IPS-18c (cell line): ENCODE data around the gene MIOS.

Source experiments
- H3K4me3 ChIP-seq: 2 replicates; pipeline ENCODE4 v1.7.0; 2013; ENCODE audit warnings: low read depth, mild to moderate bottlenecking, low read length, moderate library complexity; ENCODE audit not compliant: insufficient read depth
- H3K9me3 ChIP-seq: one replicate; pipeline ENCODE4 v1.6.1; 2013; ENCODE audit warnings: mild to moderate bottlenecking, low read length, moderate library complexity; ENCODE audit not compliant: control insufficient read depth, insufficient read depth

Gene MIOS

DNA sequence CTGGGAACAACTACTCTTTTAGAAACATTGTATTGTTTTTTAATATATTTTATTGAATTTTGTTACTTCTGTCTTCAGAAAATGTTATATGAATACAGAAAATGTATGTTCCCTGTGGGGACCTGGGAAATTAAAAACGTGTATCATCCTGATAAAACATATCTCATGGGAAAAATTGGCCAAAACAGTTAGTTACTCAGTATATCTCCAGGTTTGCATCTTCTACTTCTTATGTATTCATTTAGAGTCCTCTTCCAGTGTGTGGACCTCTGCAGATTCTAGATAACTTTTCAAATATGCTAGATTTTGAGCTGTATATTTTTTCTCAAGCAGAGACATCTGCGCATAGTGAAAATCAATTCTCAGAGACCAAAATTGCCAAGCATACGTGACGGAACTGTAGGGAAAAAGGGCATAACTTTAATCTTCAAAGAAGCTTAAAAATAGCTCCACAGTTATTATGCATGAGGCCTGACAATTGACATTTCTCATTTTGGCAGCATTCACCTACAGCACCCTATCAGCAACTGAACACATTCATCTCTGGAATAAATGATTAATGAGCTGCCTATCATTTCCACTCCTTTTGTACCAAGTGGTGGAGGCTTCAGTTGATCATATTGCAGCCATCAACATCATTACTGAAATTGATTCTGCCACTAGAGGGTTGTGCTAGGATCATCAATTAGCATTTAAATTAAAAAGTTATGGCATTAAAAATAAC, 47.5 kb downstream of the MIOS start:
- no peak overlapping the region for H3K4me3 ChIP-seq
- no peaks in the 10 kb centered on the region for H3K9me3 ChIP-seq

DNA sequence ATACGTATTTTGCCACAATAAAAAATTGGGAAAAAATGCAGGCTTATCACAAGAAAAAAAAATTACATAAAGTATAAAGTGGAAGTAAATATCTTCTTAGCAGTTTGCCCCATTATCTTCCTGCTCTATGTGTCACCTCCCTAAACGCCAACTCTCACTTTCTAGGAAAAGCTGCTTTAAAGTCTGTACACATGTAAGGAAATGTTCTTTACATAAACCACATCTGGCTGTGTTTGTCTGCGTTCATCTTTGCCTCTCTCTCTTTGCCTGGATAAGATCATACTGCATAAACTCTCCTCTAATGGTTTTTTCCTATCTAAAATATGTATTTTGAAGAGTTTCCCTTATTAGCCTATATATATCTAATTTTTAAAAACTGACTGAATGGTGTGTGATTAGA, 50.9 kb downstream of the MIOS start:
- Histone ChIP-seq H3K4me3 (no peak overlapping the region), H3K9me3 (no peaks in the 10 kb centered on the region)

DNA sequence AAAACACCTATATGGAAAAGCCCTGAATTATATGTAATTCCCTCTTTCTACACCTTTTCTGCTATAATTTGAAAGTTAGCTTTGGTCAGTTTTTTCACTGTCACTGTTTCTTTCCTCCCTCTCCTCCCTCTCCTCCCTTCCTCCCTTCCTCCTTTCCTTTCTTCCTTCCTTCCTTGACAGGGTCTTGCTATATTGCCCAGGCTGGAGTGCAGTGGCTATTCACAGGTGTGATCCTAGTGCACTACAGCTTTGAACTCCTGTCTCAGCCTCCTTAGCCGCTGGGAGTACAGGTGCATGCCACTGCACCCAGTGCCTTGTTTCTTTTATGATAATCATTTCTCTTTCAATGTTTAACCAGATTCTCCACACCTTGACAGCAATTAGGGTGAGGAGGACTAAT, 51.7 kb downstream of the MIOS start:
- Histone ChIP-seq H3K9me3 (no peaks in the 10 kb centered on the region), H3K4me3 (no peak overlapping the region)

GRCh38 chr7:7620236-7620635, 53.6 kb downstream of the MIOS start:
- no peak overlapping the region for H3K4me3 ChIP-seq
- no peaks in the 10 kb centered on the region for H3K9me3 ChIP-seq

DNA sequence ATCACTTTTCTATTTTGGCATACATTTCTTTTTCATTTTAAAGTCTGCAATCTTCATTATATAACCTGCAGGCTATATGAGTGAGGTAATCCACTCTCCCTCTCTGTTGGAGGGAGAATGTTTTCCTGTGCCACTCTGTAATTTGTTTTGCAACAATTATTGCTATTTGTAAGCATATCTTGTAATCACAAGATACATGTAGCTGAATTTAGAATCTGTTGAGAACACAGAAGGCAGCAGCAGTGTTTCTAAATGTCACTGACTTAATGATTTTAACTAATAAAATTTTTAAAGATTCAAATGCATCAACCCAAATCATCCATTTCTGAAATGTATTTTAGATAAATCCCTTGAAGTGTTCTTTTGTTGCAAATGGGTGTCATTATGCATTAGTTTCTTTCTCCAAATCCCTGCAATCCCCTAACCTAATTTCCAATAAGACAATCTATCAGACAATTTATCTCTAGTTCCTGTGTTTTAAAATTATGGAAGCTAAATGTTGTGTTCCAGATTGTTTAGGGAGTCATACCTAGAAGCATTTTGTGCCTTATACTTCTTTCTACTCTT, 54.0 kb downstream of the MIOS start:
- no peak overlapping the region for H3K4me3 ChIP-seq
- no peaks in the 10 kb centered on the region for H3K9me3 ChIP-seq

DNA sequence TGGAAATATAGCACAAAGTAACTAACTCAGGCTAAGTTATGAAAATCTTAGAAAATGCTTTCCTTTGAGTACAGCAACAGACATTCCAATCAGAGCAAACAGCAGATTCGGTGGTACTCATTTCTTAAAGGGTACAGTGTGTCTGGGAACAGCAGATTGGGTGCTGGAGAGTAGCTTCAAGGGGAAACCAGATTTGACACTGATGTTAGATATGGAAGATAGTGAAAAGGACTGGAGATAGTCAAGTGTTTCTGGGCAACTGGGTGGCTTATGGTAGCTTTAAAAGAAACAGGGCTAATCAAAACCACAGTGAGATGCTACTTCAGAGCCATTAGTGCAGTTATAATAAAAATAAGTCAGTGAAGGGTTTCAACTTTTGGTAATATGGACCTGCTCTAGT, 61.8 kb downstream of the MIOS start:
- no peaks in the 10 kb centered on the region for H3K9me3 ChIP-seq
- no peak overlapping the region for H3K4me3 ChIP-seq

- no peaks in the 10 kb centered on the region for H3K9me3 ChIP-seq
- no peak overlapping the region for H3K4me3 ChIP-seq
Measured at GRCh38 chr7:7630626-7631329, 64.1 kb downstream of the MIOS start.

GRCh38 chr7:7639421-7639820, 72.7 kb downstream of the MIOS start:
- H3K4me3 ChIP-seq, result peak overlapping the region; percentile 93
- H3K9me3 ChIP-seq, result no peaks in the 10 kb centered on the region

- H3K9me3 ChIP-seq, result no peaks in the 10 kb centered on the region
- H3K4me3 ChIP-seq, result peak overlapping the region; percentile 93
Measured at GRCh38 chr7:7639847-7640220, 73.2 kb downstream of the MIOS start.

- Histone ChIP-seq H3K4me3 (peak within 1 kb of the TSS; percentile 93), H3K9me3 (no peaks in the 10 kb centered on the region)
Measured at GRCh38 chr7:7640221-7641128, 73.8 kb downstream of the MIOS start, which contains the start of gene UMAD1. Gene UMAD1 (plus strand): TSS chr7:7640752. CDS start chr7:7673372, 32,620 bp downstream.

GRCh38 chr7:7641129-7641663, 74.5 kb downstream of the MIOS start:
- Histone ChIP-seq H3K4me3 (peak overlapping the region; percentile 73), H3K9me3 (no peaks in the 10 kb centered on the region)

- H3K9me3 ChIP-seq, result no peaks in the 10 kb centered on the region
- no peak overlapping the region for H3K4me3 ChIP-seq
Measured at GRCh38 chr7:7642081-7642480, 75.4 kb downstream of the MIOS start.

GRCh38 chr7:7647495-7648036, 80.9 kb downstream of the MIOS start:
- H3K4me3 ChIP-seq, result no peak overlapping the region
- H3K9me3 ChIP-seq, result no peaks in the 10 kb centered on the region

DNA sequence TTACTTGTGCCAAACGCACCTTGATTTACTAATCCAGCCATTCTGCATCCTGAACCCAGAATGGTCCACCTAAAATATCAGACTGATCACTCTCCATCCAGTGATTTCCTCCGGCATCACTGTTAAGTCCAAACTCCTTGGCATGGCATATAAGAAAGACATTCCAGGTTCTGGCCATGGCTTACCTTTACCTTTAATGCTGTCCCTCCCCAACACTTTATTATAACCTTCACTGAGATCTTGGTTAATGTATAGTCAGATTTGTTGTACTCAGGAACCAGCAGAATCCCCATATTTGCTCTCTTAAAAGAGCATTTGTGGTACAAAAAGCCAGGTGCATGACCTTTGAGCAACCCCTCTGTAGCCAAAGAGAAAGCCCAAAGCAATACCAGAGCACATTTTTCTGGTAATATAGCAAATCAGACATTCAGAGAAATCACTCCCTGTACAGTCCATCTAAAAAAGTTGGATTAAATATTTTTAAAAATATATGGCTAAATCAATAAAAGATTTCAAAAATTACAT, 84.1 kb downstream of the MIOS start:
- H3K9me3 ChIP-seq, result no peaks in the 10 kb centered on the region
- no peak overlapping the region for H3K4me3 ChIP-seq

GRCh38 chr7:7651479-7651878, 84.8 kb downstream of the MIOS start:
- H3K9me3 ChIP-seq, result no peaks in the 10 kb centered on the region
- H3K4me3 ChIP-seq, result no peak overlapping the region

GRCh38 chr7:7652798-7653540, 86.3 kb downstream of the MIOS start:
- Histone ChIP-seq H3K4me3 (no peak overlapping the region), H3K9me3 (no peaks in the 10 kb centered on the region)
